ENCODE results near the gene ADAM15. TPM values are rescaled to one million over a fixed set of nuclear protein-coding genes. Genes with fewer than 3 reads are reported as not detected.

The ADAM15 gene
- total RNA-seq, 1 experiment from 2014 or later: 38.4 TPM

GRCh38 chr1:155040358-155041093, 10.6 kb upstream of the ADAM15 start:
- H3K27me3 Mint-ChIP-seq (ENCODE audit: low read depth): peaks cover 10% of the 10 kb centered on the region
- H3K4me1 Mint-ChIP-seq: peaks cover 11% of the 10 kb centered on the region
- no peak overlapping the region for H3K27ac Mint-ChIP-seq
- TF ChIP-seq MLX (CRISPR knock-in tag; IDR thresholded peaks at IDR 0.05) (no peak), EMX1 (CRISPR knock-in tag; IDR thresholded peaks at IDR 0.05) (no peak), ERG (CRISPR knock-in tag; IDR thresholded peaks at IDR 0.05) (no peak), AR (CRISPR knock-in tag; IDR thresholded peaks at IDR 0.05) (no peak), ZNF121 (CRISPR knock-in tag; IDR thresholded peaks at IDR 0.05) (no peak), ZNF425 (CRISPR knock-in tag; conservative IDR thresholded peaks at IDR 0.05) (no peak), CREB1 (CRISPR knock-in tag; IDR thresholded peaks at IDR 0.05) (no peak), SOX15 (CRISPR knock-in tag; IDR thresholded peaks at IDR 0.05) (no peak), TCF7 (CRISPR knock-in tag; IDR thresholded peaks at IDR 0.05; ENCODE audit: low read depth) (no peak), ZBTB43 (CRISPR knock-in tag; IDR thresholded peaks at IDR 0.05) (no peak), PRDM15 (CRISPR knock-in tag; IDR thresholded peaks at IDR 0.05) (no peak)
- ATAC-seq (no peak), DNase-seq (ENCODE audit: low spot score) (no peak)
- no peak overlapping the region for H3K4me3 Mint-ChIP-seq
- H3K9me3 Mint-ChIP-seq: no peaks in the 10 kb centered on the region
- POLR2A ChIA-PET: no interaction called here
- CTCF ChIA-PET: interaction anchor here (0.7 to 5.6 kb wide), 12 partner anchors 10 to 51 kb away, joined by 3 to 137 read pairs (median 4); partner anchors contain the start of genes ADAM15 and EFNA4
- H3K36me3 Mint-ChIP-seq: no peaks in the 10 kb centered on the region

GRCh38 chr1:155042789-155043188, 8.3 kb upstream of the ADAM15 start:
- TF ChIP-seq ZNF396 (CRISPR knock-in tag; IDR thresholded peaks at IDR 0.05; ENCODE audit: borderline replicate concordance) (no peak), ZNF512 (CRISPR knock-in tag; IDR thresholded peaks at IDR 0.05; ENCODE audit: borderline replicate concordance) (no peak)
- Mint-ChIP-seq H3K4me1 (peaks cover 19% of the 10 kb centered on the region), H3K4me3 (no peak overlapping the region), H3K36me3 (no peaks in the 10 kb centered on the region), H3K27me3 (ENCODE audit: low read depth) (peaks cover 4% of the 10 kb centered on the region), H3K27ac (no peak overlapping the region), H3K9me3 (no peaks in the 10 kb centered on the region)
- POLR2A ChIA-PET: no interaction called here
- ATAC-seq: no peak
- CTCF ChIA-PET: interaction anchor here (1.0 to 5.6 kb wide), 6 partner anchors 8 to 124 kb away, joined by 3 to 137 read pairs (median 28); partner anchors contain the start of genes ADAM15, EFNA4 and PBXIP1
- no peak for DNase-seq (ENCODE audit: low spot score)

Data from WTC11 (cell line).